GM21381 (cell line): Measurements from ENCODE around the gene TMA7B.

Experiments used
- ATAC-seq: cut with Tn5 transposase; IDR thresholded peaks from one replicate; pipeline ENCODE4 v1.9.1; 2021; ENCODE audit warnings: mild to moderate bottlenecking, moderate library complexity; ENCODE audit not compliant: unreplicated experiment

Gene TMA7B

DNA sequence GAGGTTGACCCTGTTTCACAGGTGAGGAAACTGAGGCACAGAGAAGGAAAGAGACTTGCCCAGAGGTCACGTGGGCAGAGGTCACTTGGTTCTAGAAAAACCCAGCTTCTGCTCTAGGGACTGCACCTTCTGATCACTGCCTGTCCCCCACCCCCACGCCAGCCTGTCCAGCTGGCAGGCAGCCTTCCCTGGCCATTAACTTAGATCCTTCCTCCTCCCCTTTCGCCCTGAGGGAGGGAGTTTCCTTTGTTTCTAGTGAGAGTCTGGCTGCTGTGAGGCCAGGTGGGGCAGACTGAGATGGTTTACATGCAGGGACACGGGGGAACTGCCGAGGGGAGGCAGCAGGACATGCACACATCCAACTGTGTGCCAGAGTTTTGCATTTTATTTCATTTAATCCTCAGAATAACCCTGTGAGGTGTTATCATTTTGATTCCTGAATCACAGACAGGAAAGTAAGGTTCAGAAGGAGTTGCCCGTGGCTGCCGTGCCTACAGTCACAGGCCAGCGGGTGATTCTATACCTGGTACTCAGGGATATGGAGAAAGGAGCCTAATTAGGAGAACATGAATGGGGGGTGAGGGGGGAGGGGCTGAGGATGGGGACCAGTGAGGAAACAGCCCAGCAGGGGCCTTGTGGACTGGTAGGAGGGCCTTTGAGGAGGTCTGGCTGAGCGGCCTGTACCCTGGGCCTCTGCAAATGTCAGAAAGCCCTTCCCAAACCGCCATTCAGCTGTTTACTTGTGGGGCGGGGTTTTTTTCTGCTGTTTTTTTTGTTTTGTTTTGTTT lies 37.9 kb downstream of the TMA7B start:
- ATAC-seq: no peak

DNA sequence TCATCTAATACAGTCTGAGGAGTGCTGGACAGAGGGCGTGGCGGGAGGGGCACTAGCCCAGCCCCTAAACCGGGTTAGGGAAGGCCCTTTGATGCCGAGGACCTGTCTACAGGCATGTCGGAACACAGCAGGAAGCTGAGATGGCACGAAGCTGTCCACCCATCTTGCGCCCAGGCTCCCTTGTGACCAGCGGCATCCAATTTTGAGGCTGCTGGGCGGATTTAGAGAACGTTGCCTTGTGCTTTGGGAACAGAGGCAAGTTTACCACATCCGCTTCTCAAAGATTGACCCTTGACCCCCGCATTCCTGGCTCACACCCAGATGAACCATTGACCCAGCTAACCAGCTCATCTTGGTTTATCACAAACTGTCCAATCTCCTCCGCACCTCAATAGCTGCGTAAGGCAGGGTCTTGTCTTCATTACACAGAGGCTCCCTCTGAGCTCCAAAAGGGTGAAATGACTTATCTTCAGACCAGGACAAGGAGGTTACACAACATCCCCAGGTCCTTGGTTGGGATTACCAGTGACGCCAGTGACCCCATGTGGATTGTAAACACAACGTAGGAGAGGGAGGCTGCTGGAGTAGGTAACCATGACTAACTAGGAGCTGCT lies 39.1 kb downstream of the TMA7B start:
- no peak for ATAC-seq

DNA sequence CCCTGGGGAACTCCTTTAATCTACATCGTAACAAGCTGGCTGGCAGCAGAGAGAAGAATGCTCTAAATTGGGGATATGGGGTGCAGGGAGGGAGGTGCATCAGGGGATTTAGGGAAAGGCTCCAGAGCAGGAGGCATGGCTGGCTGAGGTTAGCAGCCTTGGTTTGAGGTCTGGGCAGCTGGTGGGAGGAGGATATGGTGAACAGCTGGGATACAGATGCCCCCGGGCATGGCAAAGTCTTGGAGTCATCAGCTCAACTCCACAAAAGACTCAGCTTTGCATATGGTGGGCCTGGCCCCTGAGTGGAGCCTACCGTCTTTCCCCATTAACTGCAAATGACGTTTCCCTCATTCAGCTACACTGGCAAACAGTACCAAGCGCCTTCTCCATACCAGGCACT lies 40.0 kb downstream of the TMA7B start:
- ATAC-seq: no peak

DNA sequence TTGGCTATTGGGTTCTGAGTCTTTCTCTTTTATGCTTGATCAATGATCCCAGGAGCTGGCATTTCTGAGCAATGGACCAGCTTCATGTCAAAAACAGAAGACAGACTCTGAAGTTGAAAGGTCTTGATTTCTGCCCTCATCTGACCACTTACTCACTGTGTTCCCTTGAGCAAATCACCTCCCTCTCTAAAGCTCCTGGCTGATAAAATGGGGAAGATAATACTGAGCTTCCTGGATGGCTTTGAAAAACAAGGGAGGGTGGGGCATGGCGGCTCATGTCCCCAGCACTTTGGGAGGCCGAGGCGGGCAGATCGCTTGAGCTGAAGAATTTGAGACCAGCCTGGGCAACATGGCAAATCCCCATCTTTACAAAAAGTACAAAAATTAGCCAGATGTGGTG lies 40.9 kb downstream of the TMA7B start:
- no peak for ATAC-seq

DNA sequence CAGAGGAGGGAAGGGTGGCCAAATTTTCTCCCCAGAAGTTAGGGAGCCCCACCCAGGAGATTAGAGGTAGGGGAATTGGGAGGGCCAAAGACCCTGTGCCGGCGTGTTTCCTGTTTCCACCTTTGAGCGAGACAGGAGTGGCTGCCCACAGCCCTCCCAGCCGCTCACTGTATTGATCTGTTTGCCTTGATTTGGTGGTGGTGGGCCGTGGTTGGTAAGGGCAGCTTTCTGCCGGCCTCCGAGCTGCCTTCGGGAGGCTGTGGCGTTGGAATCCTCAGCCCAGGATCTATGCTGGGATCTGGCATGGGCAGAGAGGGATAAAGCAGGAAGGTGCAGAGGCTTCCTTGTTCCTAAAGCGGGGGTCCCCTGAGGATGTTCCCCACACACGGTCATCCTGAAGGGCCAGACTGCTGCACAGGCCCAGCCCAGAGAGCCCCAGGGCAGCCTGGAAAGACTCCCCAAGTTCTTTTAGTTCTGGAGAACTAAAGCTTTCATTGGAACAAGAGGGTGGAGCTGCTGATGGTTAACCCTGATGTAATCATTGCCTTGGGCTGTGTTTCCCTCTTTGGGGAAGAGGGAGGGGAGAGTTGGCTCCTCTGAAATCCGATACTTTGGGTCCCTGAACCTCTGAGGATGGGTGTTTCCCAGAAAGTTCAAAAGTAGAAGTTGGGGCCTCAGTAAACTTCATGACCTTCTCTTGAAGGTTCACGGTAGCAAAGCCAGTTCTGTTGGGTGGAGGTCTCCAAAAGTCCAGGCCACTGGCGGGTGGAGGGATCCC lies 41.8 kb downstream of the TMA7B start:
- ATAC-seq: no peak

DNA sequence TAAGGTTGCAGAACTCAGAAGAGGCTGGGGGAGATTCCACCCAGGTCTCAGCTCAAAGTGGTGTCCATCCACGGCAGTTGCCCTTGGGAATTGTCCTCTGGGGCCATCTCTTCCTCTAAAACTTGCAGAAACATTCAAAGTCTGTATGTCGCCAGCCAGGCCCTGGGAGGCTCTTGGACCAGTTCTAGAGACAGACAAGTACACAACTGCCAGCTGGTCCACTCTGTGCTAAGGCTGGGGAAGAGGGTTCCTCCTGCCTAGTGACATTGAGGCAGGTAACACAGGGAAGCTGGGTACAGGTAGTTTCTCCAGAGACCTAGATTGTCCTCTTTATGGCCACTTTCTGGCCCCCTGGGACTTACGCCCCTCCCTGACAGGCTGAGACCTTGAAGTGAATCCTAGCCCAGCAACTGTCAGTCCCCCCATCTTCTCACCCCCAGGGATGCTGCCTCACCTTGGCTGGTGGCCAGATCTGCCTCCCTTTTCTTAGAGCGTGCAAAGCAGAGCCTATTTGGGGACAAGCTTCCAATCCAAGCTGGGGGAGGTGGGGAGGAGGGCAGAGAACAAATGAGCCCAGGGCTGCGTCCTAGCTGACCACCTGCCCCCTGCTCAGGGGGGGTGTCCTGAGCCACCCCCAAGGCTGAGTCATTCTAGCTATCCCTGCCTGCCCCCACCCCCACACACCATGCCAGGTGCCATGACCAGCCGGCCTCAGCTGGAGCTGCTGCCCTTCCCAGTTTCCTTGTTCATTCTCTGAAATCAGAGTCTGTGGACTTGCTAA lies 42.9 kb downstream of the TMA7B start:
- ATAC-seq: no peak

DNA sequence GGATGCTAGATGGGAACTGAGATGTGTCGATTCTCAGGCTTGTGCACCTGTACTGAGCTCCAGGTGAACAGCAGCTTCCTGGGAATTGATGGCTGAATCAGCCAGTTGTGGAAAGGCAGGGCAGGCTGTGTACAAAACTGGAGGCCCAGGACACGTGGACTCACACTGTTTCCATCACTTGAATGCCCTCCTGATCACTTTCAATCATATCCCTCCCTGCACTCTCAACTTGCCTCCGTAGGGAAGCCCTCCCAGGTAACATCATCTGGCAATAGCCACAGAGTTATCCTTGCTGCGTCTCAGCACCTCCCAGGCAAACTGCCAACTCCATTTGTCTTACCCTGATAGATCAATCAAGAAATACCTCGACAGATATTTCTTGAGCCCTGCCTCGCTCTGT lies 44.6 kb downstream of the TMA7B start:
- no peak for ATAC-seq

DNA sequence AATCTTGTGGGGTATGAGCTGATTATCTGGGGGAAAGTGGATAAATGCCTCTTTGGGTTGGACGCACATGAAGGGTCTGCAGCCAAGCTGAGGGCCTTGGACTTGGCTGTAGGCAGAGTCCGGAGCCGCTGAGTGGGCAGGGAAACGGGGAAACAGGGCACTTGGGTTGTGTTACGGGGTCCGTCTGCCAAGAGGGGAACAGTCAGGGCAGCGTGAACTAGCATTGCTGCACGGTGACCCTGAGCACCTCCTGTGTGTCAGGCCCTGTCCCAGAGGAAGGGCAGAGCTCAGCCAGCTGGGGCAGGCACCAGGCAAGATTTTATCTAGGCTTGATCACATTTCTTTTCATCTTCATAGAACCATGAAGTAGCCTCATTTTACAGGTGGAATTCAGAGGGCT lies 46.4 kb downstream of the TMA7B start:
- no peak for ATAC-seq

DNA sequence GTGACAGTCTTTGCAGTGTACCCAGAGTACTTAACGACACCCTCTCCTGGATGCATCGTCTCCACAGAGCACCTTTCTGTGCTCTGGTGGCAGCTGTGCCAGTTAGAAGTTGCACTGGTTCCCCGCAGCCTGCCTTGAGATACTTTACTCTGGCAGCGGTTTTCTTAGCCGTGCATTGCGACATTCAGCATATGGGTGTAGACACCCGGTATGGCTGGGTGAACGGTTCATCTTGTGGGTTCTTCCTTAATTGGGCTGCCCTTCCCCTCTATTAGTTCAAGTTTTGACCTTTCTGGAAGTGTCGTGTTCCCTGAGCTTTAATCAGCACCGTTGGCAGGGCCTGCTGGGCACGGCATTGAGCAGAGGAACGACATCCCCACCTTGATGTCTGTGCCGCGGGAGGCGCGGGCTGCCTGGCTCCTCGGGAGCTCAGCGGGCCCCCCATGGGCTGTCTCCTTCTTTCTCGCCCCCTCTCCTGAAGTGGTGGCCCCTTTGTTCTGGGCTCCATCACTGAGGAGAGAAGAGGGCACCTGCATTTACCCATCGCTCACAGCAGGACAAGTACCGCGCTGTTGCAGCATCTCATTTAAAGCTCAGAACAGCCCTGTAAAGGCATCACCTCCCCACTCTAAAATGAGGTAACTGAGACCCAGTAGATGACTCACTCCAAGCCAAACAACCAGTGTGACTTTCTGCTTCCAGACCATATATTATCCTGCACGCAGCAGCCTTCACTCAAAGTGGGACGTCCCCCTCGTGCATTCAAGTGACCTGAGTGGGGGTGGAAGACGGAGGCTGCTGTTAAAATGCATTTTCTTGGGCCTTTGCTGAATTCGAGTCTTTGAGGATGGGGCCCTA lies 47.9 kb downstream of the TMA7B start:
- no peak for ATAC-seq

DNA sequence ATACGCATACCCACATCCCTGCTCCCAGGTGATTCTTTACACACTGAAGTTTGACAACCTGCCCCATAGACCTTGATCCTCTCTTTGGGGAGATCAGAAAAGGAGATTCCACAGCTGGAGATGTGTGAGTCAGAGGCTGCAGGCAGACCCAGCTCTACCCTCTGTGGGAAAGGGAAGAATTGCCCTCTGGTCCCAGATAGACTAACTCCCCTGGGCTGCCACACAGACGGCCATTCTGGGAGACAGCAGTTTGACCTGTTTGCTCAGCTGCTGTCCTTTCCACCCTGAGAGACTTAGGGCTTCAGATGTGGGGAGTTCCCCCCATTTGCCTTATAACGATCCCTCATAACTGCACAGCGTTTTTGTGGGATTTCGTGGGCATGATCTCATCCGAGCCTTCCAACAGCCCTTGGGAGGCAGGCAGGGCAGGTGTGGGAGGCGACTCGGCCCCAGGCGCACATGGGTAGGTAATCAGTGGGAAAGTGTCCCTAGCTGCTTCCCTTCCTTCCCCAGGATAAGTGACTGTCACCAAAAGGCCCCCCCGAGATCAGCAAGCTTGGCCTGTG lies 48.6 kb downstream of the TMA7B start:
- ATAC-seq: no peak

DNA sequence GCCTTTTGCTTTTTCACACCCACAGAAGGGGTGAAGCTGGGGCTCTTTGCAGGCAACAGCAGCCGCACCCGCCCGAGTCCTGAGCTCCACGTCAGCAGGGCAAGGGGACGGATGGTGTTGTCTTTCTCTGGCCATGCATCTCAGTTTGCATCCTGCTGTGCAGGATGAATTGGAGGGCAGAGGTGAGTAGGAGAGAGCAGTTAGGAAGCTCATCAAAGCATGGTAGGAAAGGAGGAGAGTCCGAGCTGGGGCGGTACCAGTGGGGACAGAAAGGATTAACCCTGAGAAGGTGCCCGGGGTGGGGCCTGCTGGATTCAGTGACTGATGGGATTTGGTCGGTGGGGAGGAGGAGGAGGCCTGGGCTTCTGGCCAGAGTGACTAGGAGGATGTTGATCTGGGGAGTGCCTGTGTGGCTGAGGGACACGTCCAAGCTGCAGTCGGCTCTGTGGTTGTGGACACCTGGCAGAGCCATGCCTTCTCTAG lies 49.1 kb downstream of the TMA7B start:
- no peak for ATAC-seq

DNA sequence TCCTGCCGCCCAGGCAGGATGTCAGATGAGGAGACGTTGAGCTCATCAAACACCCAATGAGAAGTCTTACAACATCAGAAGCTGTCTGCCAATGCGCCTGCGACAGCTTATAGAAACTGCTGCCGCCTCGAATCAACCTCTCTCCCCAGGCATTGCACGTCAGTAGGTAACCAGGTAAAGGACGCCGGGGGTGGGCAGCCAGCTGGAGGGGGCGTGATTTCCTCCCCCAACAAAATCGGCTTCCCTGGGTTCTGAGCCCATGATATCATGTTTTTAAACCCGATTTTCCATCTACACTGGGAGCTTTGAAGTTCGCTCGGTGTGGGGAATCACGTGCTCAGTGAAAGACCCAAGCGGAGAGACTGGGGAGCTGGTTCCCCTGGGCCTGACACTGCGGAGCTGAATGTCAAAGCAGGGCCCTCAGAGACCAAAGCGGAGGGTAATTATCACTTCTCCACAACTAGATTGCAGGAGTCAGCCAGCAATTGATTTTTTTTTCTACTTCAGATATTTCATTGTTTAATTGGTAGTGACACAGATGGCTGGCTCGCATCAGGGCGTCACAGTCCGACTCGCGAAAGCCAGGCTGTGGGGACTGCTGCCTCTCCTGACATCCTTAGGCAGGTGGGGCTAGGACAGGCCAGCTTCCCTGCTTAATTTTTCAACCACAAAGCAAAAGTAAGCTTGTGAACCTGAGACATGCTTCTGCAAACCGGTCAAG lies 49.9 kb downstream of the TMA7B start:
- no peak for ATAC-seq

DNA sequence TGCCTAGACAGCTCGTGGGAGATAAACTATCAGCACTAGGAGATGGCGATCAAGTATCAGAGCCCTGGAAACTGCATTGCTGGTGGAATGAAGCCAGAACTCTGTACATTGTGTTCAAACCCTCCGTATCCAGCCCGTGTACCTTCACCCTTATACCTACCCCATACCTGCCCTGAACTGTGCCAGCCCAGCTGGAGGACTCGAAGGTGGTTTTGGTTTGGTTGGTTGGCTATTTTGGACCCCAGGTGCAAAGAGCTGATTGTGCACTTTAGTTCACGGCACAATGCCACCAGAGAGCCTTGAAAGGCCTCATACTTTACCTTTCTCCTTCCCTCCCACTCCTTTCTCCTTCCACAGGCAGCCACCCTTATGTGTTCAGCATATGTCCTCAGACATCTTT lies 50.5 kb downstream of the TMA7B start:
- ATAC-seq: no peak
